ENCODE data around the gene SMIM36.

DNA sequence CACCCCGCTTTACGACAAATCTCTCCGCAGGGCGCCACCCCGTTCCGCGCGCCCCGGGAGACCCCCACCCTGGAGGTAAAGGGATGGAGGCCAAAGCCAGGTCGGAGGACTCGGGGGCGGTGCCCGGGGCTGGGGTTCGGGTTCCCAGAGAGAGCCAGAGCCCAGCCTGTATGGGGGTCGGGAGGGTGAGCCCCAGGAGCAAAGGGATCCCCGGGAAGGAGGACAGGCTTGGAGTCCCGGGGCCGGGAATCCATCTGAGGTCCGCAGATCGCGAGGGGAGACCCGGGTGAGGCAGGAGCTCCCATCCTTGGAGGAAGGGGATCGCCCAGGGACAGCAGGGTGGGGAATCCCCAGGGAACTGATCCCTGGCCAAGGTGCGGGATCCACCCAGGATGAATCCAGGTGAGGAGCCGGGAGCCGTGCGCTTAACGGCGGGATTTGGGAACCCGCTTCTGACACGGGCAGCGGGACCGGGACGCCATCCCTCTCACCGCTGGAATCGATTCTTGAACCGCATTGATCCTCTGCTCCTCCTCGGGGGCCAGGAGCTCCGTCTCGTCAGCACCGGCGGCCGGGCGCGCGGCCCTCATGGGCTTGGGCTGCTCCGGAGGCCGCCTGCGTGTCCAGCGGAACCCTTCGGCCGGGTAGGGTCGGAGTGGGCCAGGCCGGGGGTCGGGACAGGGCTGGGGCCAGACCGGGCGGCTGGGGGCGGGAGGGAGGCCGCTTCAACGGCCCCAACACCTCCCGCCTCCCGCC lies 89.9 kb downstream of the SMIM36 start, which contains the start of gene MMD:
- TF ChIP-seq, protein P1, sequence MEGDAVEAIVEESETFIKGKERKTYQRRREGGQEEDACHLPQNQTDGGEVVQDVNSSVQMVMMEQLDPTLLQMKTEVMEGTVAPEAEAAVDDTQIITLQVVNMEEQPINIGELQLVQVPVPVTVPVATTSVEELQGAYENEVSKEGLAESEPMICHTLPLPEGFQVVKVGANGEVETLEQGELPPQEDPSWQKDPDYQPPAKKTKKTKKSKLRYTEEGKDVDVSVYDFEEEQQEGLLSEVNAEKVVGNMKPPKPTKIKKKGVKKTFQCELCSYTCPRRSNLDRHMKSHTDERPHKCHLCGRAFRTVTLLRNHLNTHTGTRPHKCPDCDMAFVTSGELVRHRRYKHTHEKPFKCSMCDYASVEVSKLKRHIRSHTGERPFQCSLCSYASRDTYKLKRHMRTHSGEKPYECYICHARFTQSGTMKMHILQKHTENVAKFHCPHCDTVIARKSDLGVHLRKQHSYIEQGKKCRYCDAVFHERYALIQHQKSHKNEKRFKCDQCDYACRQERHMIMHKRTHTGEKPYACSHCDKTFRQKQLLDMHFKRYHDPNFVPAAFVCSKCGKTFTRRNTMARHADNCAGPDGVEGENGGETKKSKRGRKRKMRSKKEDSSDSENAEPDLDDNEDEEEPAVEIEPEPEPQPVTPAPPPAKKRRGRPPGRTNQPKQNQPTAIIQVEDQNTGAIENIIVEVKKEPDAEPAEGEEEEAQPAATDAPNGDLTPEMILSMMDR (IDR thresholded peaks at IDR 0.05; ENCODE audit: insufficient read depth, low read length, poor library complexity, severe bottlenecking), result no peak
- TF ChIP-seq EZH2phosphoT487 (conservative IDR thresholded peaks at IDR 0.05; ENCODE audit: low read length), result no peak

Measured in SU-DHL-6 (cell line).